ENCODE measurements around the gene SGSM1. TPM values are rescaled to one million over a fixed set of nuclear protein-coding genes. Genes with fewer than 3 reads are reported as not detected.

SGSM1 gene
- total and polyA plus RNA-seq, 9 of the 15 experiments (the other 6 are each of a cell fraction or from before 2014, with no cell fraction given) = not detected

DNA sequence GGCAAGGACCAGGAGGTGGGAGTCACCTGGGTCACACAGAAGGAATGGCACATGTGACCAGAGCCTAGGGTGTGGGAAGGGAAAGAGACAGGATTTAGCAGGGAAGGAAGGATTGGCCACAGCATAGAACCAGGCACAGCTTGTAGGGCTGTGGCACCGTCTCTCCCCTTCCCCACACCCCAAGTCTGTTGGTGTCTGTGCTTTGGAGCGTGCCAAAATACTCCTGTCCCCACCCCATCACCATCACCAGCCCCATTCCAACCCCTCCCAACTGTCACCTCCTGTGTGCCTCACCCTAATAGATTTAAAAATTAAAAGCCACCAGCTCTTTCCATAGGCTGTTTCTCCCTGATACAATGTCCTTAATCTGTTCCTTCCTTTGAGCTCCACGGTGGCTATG is 18.2 kb downstream of the SGSM1 start:
- Histone ChIP-seq H3K9me3 (replicated peaks; ENCODE audit: control insufficient read depth, insufficient read depth, low read depth, low read length) (no peaks in the 10 kb centered on the region), H3K4me1 (replicated peaks in 1 of 2; ENCODE audit: control insufficient read depth in 2 of 2, insufficient read depth in 2 of 2, low read length in 2 of 2) (no peaks in the 10 kb centered on the region), H3K4me3 (no peak overlapping the region), H3K79me2 (ENCODE audit: control insufficient read depth, insufficient read depth, low read length) (no peaks in the 10 kb centered on the region), H3K4me2 (ENCODE audit: insufficient read depth, low read length) (no peak overlapping the region), H3K27ac (ENCODE audit: extremely low read depth, low read depth, low read length) (no peak overlapping the region), H2AFZ (ENCODE audit: low read depth, low read length) (no peak overlapping the region), H4K20me1 (replicated peaks; ENCODE audit: control insufficient read depth, insufficient read depth, low read length) (no peaks in the 10 kb centered on the region), H3K36me3 (ENCODE audit: control insufficient read depth, insufficient read depth, low read length) (no peaks in the 10 kb centered on the region), H3K9me1 (ENCODE audit: control insufficient read depth, insufficient read depth, low read length) (no peaks in the 10 kb centered on the region), H3K27me3 (ENCODE audit: control insufficient read depth in 2 of 2, insufficient read depth in 2 of 2, low read length in 2 of 2) (peaks cover 0 to 29% of the 10 kb centered on the region in 2 experiments; a peak in 2 of 5 replicates), H3K9ac (ENCODE audit: insufficient read depth in 1 of 2, low read depth in 2 of 2, low read length in 2 of 2) (no peak overlapping the region)
- DNase-seq (ENCODE audit: extremely low read depth in 1 of 4, low spot score in 3 of 4) (no peak), ATAC-seq (no peak), FAIRE-seq (no peak)
- WGBS (ENCODE audit: insufficient coverage, low coverage, missing lambda C conversion rate) = 0% methylated on average over 2 of the region's 3 CpGs
- in situ Hi-C loops (cut with MboI) = no loop called here
- intact Hi-C loops (cut with micrococcal nuclease) = no loop called here
- TF ChIP-seq PCBP1 (IDR thresholded peaks at IDR 0.05; ENCODE audit: low read depth, low read length, poor library complexity, severe bottlenecking) = no peak
- TF ChIP-seq E2F3 (CRISPR knock-in tag; IDR thresholded peaks at IDR 0.05) = no peak
- TF ChIP-seq TRIM28 (IDR thresholded peaks at IDR 0.05) = no peak
- TF ChIP-seq MEIS2 (IDR thresholded peaks at IDR 0.05; ENCODE audit: partially characterized antibody) = no peak
- no peak for TF ChIP-seq ZNF77 (CRISPR knock-in tag; IDR thresholded peaks at IDR 0.05)
- TF ChIP-seq POLR2A (conservative IDR thresholded peaks at IDR 0.05) = no peak
- TF ChIP-seq CEBPB (tag; IDR thresholded peaks at IDR 0.05) = no peak
- TF ChIP-seq STAG1 (CRISPR knock-in tag; IDR thresholded peaks at IDR 0.05; ENCODE audit: borderline replicate concordance) = no peak
- no peak for TF ChIP-seq MEF2D (tag; conservative IDR thresholded peaks at IDR 0.05; ENCODE audit: low read depth)
- no peak for TF ChIP-seq ZBTB1 (CRISPR knock-in tag; IDR thresholded peaks at IDR 0.05; ENCODE audit: borderline replicate concordance, low read depth)
- TF ChIP-seq PRPF4 (IDR thresholded peaks at IDR 0.05; ENCODE audit: insufficient read depth, low read depth, low read length, poor library complexity, severe bottlenecking) = no peak
- TF ChIP-seq CTBP1 (IDR thresholded peaks at IDR 0.05; ENCODE audit: borderline replicate concordance) = no peak
- TF ChIP-seq ZNF316 (IDR thresholded peaks at IDR 0.05) = no peak
- no peak for TF ChIP-seq NR4A1 (CRISPR knock-in tag; IDR thresholded peaks at IDR 0.05)
- TF ChIP-seq NR4A1 (tag; IDR thresholded peaks at IDR 0.05) = no peak
- no peak for TF ChIP-seq ZKSCAN1 (IDR thresholded peaks at IDR 0.05; ENCODE audit: low read depth, low read length)
- no peak for TF ChIP-seq HDGF (IDR thresholded peaks at IDR 0.05)
- TF ChIP-seq ATF7 (IDR thresholded peaks at IDR 0.05) = no peak
- TF ChIP-seq RBM25 (IDR thresholded peaks at IDR 0.05; ENCODE audit: low read depth, low read length, severe bottlenecking) = no peak
- ChIA-PET POLR2A (interaction anchor here (0.7 kb wide), 1 partner anchor 87 kb away, joined by 3 read pairs; no protein-coding TSS in a partner anchor), CTCF (ENCODE audit: low intra/inter-chr PET ratio) (no interaction called here)
- no TSS peak for BruUV-seq (replicated peaks)
